Ramos (cell line): Measurements from ENCODE around the gene MPPED1.

Experiments used
- in situ Hi-C: fragments of 300-500 bp; cut with MboI; formaldehyde crosslinking; loops from one replicate; pipeline ENCODE4 v1.14.3; 2022; ENCODE audit warnings: low sequenced_read_pairs; ENCODE audit not compliant: unreplicated experiment

The MPPED1 gene

GRCh38 chr22:43442386-43443151 is 30.8 kb downstream of the MPPED1 start:
- in situ Hi-C loops: no loop called here

- in situ Hi-C loops: no loop called here
Measured at GRCh38 chr22:43443152-43443471, 31.3 kb downstream of the MPPED1 start.

- in situ Hi-C loops: no loop called here
Measured at GRCh38 chr22:43446037-43446803, 34.4 kb downstream of the MPPED1 start.

GRCh38 chr22:43446916-43447315 is 35.1 kb downstream of the MPPED1 start:
- in situ Hi-C loops: no loop called here

- in situ Hi-C loops: no loop called here
Measured at GRCh38 chr22:43447380-43447779, 35.6 kb downstream of the MPPED1 start.

- in situ Hi-C loops: no loop called here
Measured at GRCh38 chr22:43448048-43448447, 36.2 kb downstream of the MPPED1 start.

GRCh38 chr22:43449205-43449830 is 37.5 kb downstream of the MPPED1 start:
- in situ Hi-C loops: no loop called here

GRCh38 chr22:43449831-43450225 is 38.0 kb downstream of the MPPED1 start:
- in situ Hi-C loops: no loop called here

GRCh38 chr22:43451371-43452050 is 39.7 kb downstream of the MPPED1 start:
- in situ Hi-C loops: no loop called here

- in situ Hi-C loops: no loop called here
Measured at GRCh38 chr22:43455846-43456245, 44.0 kb downstream of the MPPED1 start.

GRCh38 chr22:43457002-43457401 is 45.2 kb downstream of the MPPED1 start:
- in situ Hi-C loops: no loop called here

GRCh38 chr22:43462701-43463100 is 50.9 kb downstream of the MPPED1 start:
- in situ Hi-C loops: no loop called here

GRCh38 chr22:43464809-43465208 is 53.0 kb downstream of the MPPED1 start:
- in situ Hi-C loops: no loop called here

GRCh38 chr22:43465291-43466015 is 53.6 kb downstream of the MPPED1 start:
- in situ Hi-C loops: no loop called here

- in situ Hi-C loops: no loop called here
Measured at GRCh38 chr22:43466710-43467109, 54.9 kb downstream of the MPPED1 start.

GRCh38 chr22:43467216-43467940 is 55.6 kb downstream of the MPPED1 start:
- in situ Hi-C loops: no loop called here

GRCh38 chr22:43470253-43470652 is 58.4 kb downstream of the MPPED1 start:
- in situ Hi-C loops: no loop called here

GRCh38 chr22:43470941-43471585 is 59.2 kb downstream of the MPPED1 start:
- in situ Hi-C loops: no loop called here

- in situ Hi-C loops: no loop called here
Measured at GRCh38 chr22:43471606-43472135, 59.9 kb downstream of the MPPED1 start.
